IMR-90 (cell line): Measurements from ENCODE around the gene XRCC4. TPM values are rescaled to one million over a fixed set of nuclear protein-coding genes. Genes with fewer than 3 reads are reported as not detected.

Experiments used
- ATAC-seq: fragments of 200-7000 bp; cut with Tn5 transposase; 2 replicates; pipeline ENCODE4 v1.9.1; 2020; ENCODE audit warnings: low read depth, mild to moderate bottlenecking, moderate library complexity
- BruUV-seq: library from RNA; stranded (reverse); fragments of 400-500 nt; replicated peaks from 2 replicates; lab custom pipeline; 2021; lab: Mats Ljungman, UMichigan
- CTCF ChIA-PET: fragments of 300-600 bp; formaldehyde crosslinking; extraction: SDS; loops from one replicate; lab custom pipeline; 2021; ENCODE audit warnings: antibody characterized with exemption; lab: Yijun Ruan, JAX
- POLR2A ChIA-PET: fragments of 300-600 bp; sonication (Branson Sonifier 250); formaldehyde crosslinking; loops from one replicate; lab custom pipeline; 2022; ENCODE audit warnings: antibody characterized with exemption; ENCODE audit not compliant: unreplicated experiment; lab: Charles Lee
- DNase-seq: peaks from one replicate; pipeline ENCODE4 v3.0.0; 2013
- H2AFZ ChIP-seq: replicated peaks from 2 replicates; pipeline ENCODE3; 2013; ENCODE audit warnings: low read length, mild to moderate bottlenecking; ENCODE audit not compliant: poor library complexity
- H2AK5ac ChIP-seq: 2 replicates; pipeline ENCODE4 v1.6.1; 2013; ENCODE audit warnings: low read depth, low read length, inconsistent platforms
- H2AK9ac ChIP-seq: replicated peaks from 2 replicates; pipeline ENCODE3; 2013; ENCODE audit warnings: mild to moderate bottlenecking, low read depth, low read length, moderate library complexity; ENCODE audit not compliant: poor library complexity
- H2BK120ac ChIP-seq: 2 replicates; pipeline ENCODE4 v1.6.1; 2013; ENCODE audit warnings: low read depth, low read length, inconsistent platforms
- H2BK15ac ChIP-seq: 3 replicates; pipeline ENCODE4 v1.6.1; 2013; ENCODE audit warnings: low read depth, low read length, inconsistent platforms
- H2BK20ac ChIP-seq: 2 replicates; pipeline ENCODE4 v1.6.1; 2013; ENCODE audit warnings: low read depth, mild to moderate bottlenecking, inconsistent platforms, low read length, moderate library complexity
- H2BK5ac ChIP-seq: 2 replicates; pipeline ENCODE4 v1.6.1; 2013; ENCODE audit warnings: mild to moderate bottlenecking, low read depth, low read length, inconsistent platforms; ENCODE audit not compliant: poor library complexity, severe bottlenecking
- H3K14ac ChIP-seq: replicated peaks from 2 replicates; pipeline ENCODE4 v1.6.1; 2013; ENCODE audit warnings: low read depth, low read length, inconsistent platforms
- H3K18ac ChIP-seq: 2 replicates; pipeline ENCODE4 v1.6.1; 2013; ENCODE audit warnings: low read depth, low read length, control low read depth
- H3K23ac ChIP-seq: 2 replicates; pipeline ENCODE4 v1.6.1; 2013; ENCODE audit warnings: low read depth, low read length, inconsistent platforms
- H3K27ac ChIP-seq: 2 replicates; pipeline ENCODE4 v1.5.1; 2013; ENCODE audit warnings: mild to moderate bottlenecking, control low read depth, low read length; ENCODE audit not compliant: insufficient read depth
- H3K27me3 ChIP-seq: 2 replicates; pipeline ENCODE4 v1.6.1; 2013; ENCODE audit warnings: low read length; ENCODE audit not compliant: control insufficient read depth, insufficient read depth
- H3K36me3 ChIP-seq: 2 replicates; pipeline ENCODE4 v1.6.1; 2013; ENCODE audit warnings: low read length, mixed read lengths; ENCODE audit not compliant: control insufficient read depth, insufficient read depth
- H3K4ac ChIP-seq: 2 replicates; pipeline ENCODE4 v1.6.1; 2013; ENCODE audit warnings: low read depth, low read length, inconsistent platforms
- H3K4me1 ChIP-seq: 2 replicates; pipeline ENCODE4 v1.6.1; 2013; ENCODE audit warnings: low read length, mixed read lengths; ENCODE audit not compliant: control insufficient read depth, insufficient read depth
- H3K4me2 ChIP-seq: 2 replicates; pipeline ENCODE4 v1.6.1; 2013; ENCODE audit warnings: low read depth, mild to moderate bottlenecking, control low read depth, low read length, moderate library complexity
- H3K4me3 ChIP-seq: 2 replicates; pipeline ENCODE4 v1.5.1; 2013; ENCODE audit warnings: low read depth, mild to moderate bottlenecking, control low read depth, low read length, moderate library complexity; ENCODE audit not compliant: insufficient read depth
- H3K56ac ChIP-seq: 2 replicates; pipeline ENCODE4 v1.6.1; 2013; ENCODE audit warnings: low read length, inconsistent platforms; ENCODE audit not compliant: insufficient read depth; ENCODE audit errors: extremely low read depth
- H3K79me1 ChIP-seq, 2 experiments: 2 replicates each; pipeline ENCODE4 v1.6.1; 2013; ENCODE audit warnings: low read length in 2 of 2, inconsistent platforms in 1 of 2, low read depth in 1 of 2
- H3K9ac ChIP-seq: 2 replicates; pipeline ENCODE4 v1.6.1; 2013; ENCODE audit warnings: low read depth, low read length, control low read depth
- H3K9me1 ChIP-seq: 2 replicates; pipeline ENCODE4 v1.6.1; 2013; ENCODE audit warnings: low read length, inconsistent platforms; ENCODE audit not compliant: insufficient read depth
- H3K9me3 ChIP-seq: 2 replicates; pipeline ENCODE4 v1.6.1; 2013; ENCODE audit warnings: low read length; ENCODE audit not compliant: control insufficient read depth, insufficient read depth
- H4K20me1 ChIP-seq: 2 replicates; pipeline ENCODE4 v1.6.1; 2013; ENCODE audit warnings: low read length, inconsistent platforms; ENCODE audit not compliant: insufficient read depth
- H4K5ac ChIP-seq: 2 replicates; pipeline ENCODE4 v1.6.1; 2013; ENCODE audit warnings: mild to moderate bottlenecking, low read depth, low read length, control low read depth
- H4K8ac ChIP-seq, 2 experiments: 2 replicates each; pipeline ENCODE4 v1.6.1; 2013; ENCODE audit warnings: low read depth in 2 of 2, low read length in 2 of 2, control low read depth in 1 of 2, inconsistent platforms in 1 of 2
- H4K91ac ChIP-seq: 2 replicates; pipeline ENCODE4 v1.6.1; 2013; ENCODE audit warnings: low read depth, low read length, inconsistent platforms; ENCODE audit not compliant: insufficient read depth
- BHLHE40 ChIP-seq: fragments of 150-350 bp; IDR thresholded peaks from 2 replicates; pipeline ENCODE4 v1.6.1; 2016; ENCODE audit warnings: mild to moderate bottlenecking, low read depth, low read length
- CEBPB ChIP-seq: IDR thresholded peaks from 2 replicates; pipeline ENCODE4 v1.6.1; 2012; ENCODE audit warnings: low read depth, low read length, improper control_type of control experiment
- CHD1 ChIP-seq: IDR thresholded peaks from 2 replicates; pipeline ENCODE4 v1.6.1; 2012; ENCODE audit warnings: low read depth, low read length, improper control_type of control experiment
- MAFK ChIP-seq: IDR thresholded peaks from 2 replicates; pipeline ENCODE4 v1.6.1; 2012; ENCODE audit warnings: low read depth, low read length, improper control_type of control experiment
- POLR2A ChIP-seq: IDR thresholded peaks from 2 replicates; pipeline ENCODE4 v1.6.1; 2012; ENCODE audit warnings: mild to moderate bottlenecking, low read depth, low read length
- SMC3 ChIP-seq: fragments of 150-350 bp; IDR thresholded peaks from 2 replicates; pipeline ENCODE4 v1.6.1; 2016; ENCODE audit warnings: low read depth, mild to moderate bottlenecking, antibody characterized with exemption, low read length, moderate library complexity
- USF2 ChIP-seq: fragments of 150-350 bp; IDR thresholded peaks from 2 replicates; pipeline ENCODE4 v1.6.1; 2017; ENCODE audit warnings: mild to moderate bottlenecking, antibody characterized with exemption, low read length, low read depth
- dilution Hi-C: fragments of 300-500 bp; cut with HindIII; formaldehyde crosslinking; loops from one replicate; pipeline ENCODE4 v1.14.3; 2018; ENCODE audit warnings: low sequenced_read_pairs; ENCODE audit not compliant: unreplicated experiment
- in situ Hi-C: fragments of 300-500 bp; cut with MboI; formaldehyde crosslinking; loops from 3 replicates; pipeline ENCODE4 v1.14.3; 2019; ENCODE audit warnings: low sequenced_read_pairs, inconsistent platforms, mixed read lengths
- intact Hi-C: fragments of 100-400 bp; cut with micrococcal nuclease; formaldehyde crosslinking; loops from 2 replicates; pipeline ENCODE4 v1.10.0; 2022
- polyA plus RNA-seq, 3 experiments: library from polyadenylated mRNA; depleted of rRNA; stranded (reverse); fragments of >200 nt; gene quantifications; 2 replicates each; pipeline ENCODE4 v1.2.3, GENCODE V29; 2012; ENCODE audit warnings: low replicate concordance in 1 of 3
- total RNA-seq: library from RNA; depleted of rRNA; stranded (reverse); fragments of >200 nt; gene quantifications from 2 replicates; pipeline ENCODE4 v1.2.3, GENCODE V29; 2012

XRCC4 gene
- total and polyA plus RNA-seq, 2 of the 4 experiments (the other 2 are of a cell fraction) = 3.5 to 4.7 TPM

DNA sequence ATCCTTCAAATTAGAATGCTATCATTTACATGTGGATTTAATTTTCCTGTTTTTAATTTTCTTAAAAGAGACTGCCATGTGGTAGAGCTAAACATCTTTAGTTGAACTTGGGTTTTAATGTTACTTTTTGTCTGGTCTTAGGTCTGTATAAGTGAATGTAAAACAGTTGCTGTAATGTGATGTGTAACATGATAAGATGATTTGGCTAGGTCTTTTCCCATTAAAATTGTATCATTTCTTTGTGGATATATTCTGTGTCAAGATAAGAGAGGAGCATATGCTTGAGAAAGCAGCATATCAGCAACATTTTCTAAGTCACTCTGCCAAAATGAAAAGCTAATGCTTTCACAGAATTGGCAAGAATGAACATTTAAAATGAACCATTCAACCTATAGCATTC is 18.6 kb upstream of the XRCC4 start:
- H3K14ac ChIP-seq = no peak overlapping the region
- H2BK20ac ChIP-seq = no peak overlapping the region
- no peak overlapping the region for H3K4ac ChIP-seq
- no TSS peak for BruUV-seq
- POLR2A ChIA-PET = no interaction called here
- H2BK120ac ChIP-seq = no peak overlapping the region
- no peak overlapping the region for H4K8ac ChIP-seq
- no peak overlapping the region for H2AFZ ChIP-seq
- dilution Hi-C loops (no loop called here), intact Hi-C loops (loop anchor here (5.0 kb wide), 2 partner anchors 374 to 414 kb away; partner anchors contain the start of gene VCAN), in situ Hi-C loops (loop anchor here (25.0 kb wide), 1 partner anchor 696 kb away; no protein-coding TSS in a partner anchor)
- no peak overlapping the region for H3K4me3 ChIP-seq
- no peak overlapping the region for H3K27ac ChIP-seq
- H3K27me3 ChIP-seq = no peaks in the 10 kb centered on the region
- H3K9ac ChIP-seq = no peak overlapping the region
- no peak for ATAC-seq
- no peak overlapping the region for H4K91ac ChIP-seq
- no peaks in the 10 kb centered on the region for H3K9me3 ChIP-seq
- no peak overlapping the region for H4K5ac ChIP-seq
- H3K23ac ChIP-seq = no peak overlapping the region
- no peak overlapping the region for H3K56ac ChIP-seq
- no peak overlapping the region for H2AK9ac ChIP-seq
- H2AK5ac ChIP-seq = no peak overlapping the region
- TF ChIP-seq CHD1 (no peak), POLR2A (no peak), BHLHE40 (no peak), MAFK (no peak), SMC3 (no peak), USF2 (no peak), CEBPB (no peak)
- CTCF ChIA-PET = no interaction called here
- peaks cover 17 to 22% of the 10 kb centered on the region in 2 experiments for H3K79me1 ChIP-seq
- H3K4me2 ChIP-seq = no peak overlapping the region
- DNase-seq = no peak
- no peak overlapping the region for H2BK15ac ChIP-seq
- H3K4me1 ChIP-seq = no peaks in the 10 kb centered on the region
- no peaks in the 10 kb centered on the region for H3K9me1 ChIP-seq
- H3K36me3 ChIP-seq = peaks cover 13% of the 10 kb centered on the region
- no peak overlapping the region for H3K18ac ChIP-seq
- H4K20me1 ChIP-seq = peaks cover 10% of the 10 kb centered on the region; the same call in 1 of the 2 replicates
- H2BK5ac ChIP-seq = no peak overlapping the region
